K562 (cell line): ENCODE results near the gene MEIS2.

Experiments
- TRIM28 ChIP-seq: fragments of 450-650 bp; IDR thresholded peaks from 2 replicates; pipeline ENCODE4 v1.6.1; 2017
- YY1 ChIP-seq, 3 experiments: IDR thresholded peaks; 2 replicates each; pipeline ENCODE4 v1.6.1; 2011; ENCODE audit warnings: low read length in 2 of 3, mild to moderate bottlenecking in 2 of 3, moderate library complexity in 2 of 3, borderline replicate concordance in 1 of 3, control low read depth in 1 of 3, low read depth in 1 of 3; ENCODE audit not compliant: insufficient read depth in 3 of 3, insufficient replicate concordance in 2 of 3, control insufficient read depth in 1 of 3, insufficient read length in 1 of 3; ENCODE audit errors: extremely low read depth in 1 of 3

DNA sequence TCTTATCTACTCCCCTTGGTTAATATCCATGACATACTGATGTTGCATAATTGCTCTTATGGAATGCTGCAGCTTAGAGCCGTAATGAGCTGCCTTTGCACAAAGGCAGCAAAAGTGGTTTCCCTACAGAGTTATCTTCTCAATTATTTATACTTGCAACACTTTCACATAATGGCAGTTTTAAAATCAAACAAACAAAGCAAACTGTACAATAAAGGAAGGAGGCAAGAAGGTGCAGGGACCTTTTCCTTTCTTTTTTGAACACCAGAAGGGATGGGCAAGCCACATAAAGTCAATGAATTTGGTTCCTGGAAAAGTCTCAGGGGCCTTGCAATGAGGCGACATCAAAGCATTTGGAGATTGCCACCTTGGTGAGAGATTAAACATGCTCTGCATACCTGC lies 188.0 kb downstream of the MEIS2 start:
- TF ChIP-seq YY1 (IDR thresholded peaks at IDR 0.05; ENCODE audit: borderline replicate concordance in 1 of 3, control insufficient read depth in 1 of 3, extremely low read depth in 1 of 3, insufficient read depth in 3 of 3, insufficient read length in 1 of 3, insufficient replicate concordance in 2 of 3, low read depth in 1 of 3, low read length in 2 of 3) (no peak), TRIM28 (no peak)
